Endothelial cell of umbilical vein (primary cell): ENCODE results near the gene TIMM9. TPM values are rescaled to one million over a fixed set of nuclear protein-coding genes. Genes with fewer than 3 reads are reported as not detected.

ENCODE experiments used
- BruUV-seq: library from RNA; stranded (reverse); fragments of 400-500 nt; replicated peaks from 2 replicates; lab custom pipeline; 2021; lab: Mats Ljungman, UMichigan
- CTCF ChIA-PET: fragments of 300-600, 350-600 bp; sonication (Branson Sonifier 250); formaldehyde crosslinking; loops from one replicate; lab custom pipeline; 2021; ENCODE audit warnings: antibody characterized with exemption, inconsistent platforms; lab: Charles Lee
- POLR2A ChIA-PET: fragments of 300-600, 350-600 bp; sonication (Branson Sonifier 250); formaldehyde crosslinking; loops from one replicate; lab custom pipeline; 2021; ENCODE audit warnings: antibody characterized with exemption, inconsistent platforms; lab: Charles Lee
- DNase-seq: peaks from one replicate; pipeline ENCODE4 v3.0.0-alpha.2; 2011; ENCODE audit warnings: low read depth, low spot score
- FAIRE-seq: peaks from 2 replicates; lab custom pipeline; 2011; peaks lifted over from hg19 to GRCh38; lab: Jason Lieb, UNC
- H2AFZ ChIP-seq: 2 replicates; pipeline ENCODE4 v1.6.0; 2012; ENCODE audit warnings: low read depth, low read length, control low read depth, inconsistent platforms
- H3K27ac ChIP-seq: 2 replicates; pipeline ENCODE4 v1.5.1; 2011; ENCODE audit warnings: low read depth, mild to moderate bottlenecking, control low read depth, low read length, moderate library complexity; ENCODE audit not compliant: insufficient read depth
- H3K27me3 ChIP-seq, 2 experiments: 2 replicates each; pipeline versions ENCODE4 v1.6.0 to v1.6.1; 2011; ENCODE audit warnings: low read length in 2 of 2, mixed read lengths in 1 of 2; ENCODE audit not compliant: control insufficient read depth in 2 of 2, insufficient read depth in 2 of 2
- H3K36me3 ChIP-seq, 2 experiments: 2 replicates in 1 of 2; 3 replicates in 1 of 2; pipeline ENCODE4 v1.5.1; 2011; ENCODE audit warnings: low read length in 2 of 2, mild to moderate bottlenecking in 1 of 2, moderate library complexity in 1 of 2; ENCODE audit not compliant: control insufficient read depth in 2 of 2, insufficient read depth in 2 of 2; ENCODE audit errors: extremely low read depth in 1 of 2
- H3K4me1 ChIP-seq: 3 replicates; pipeline ENCODE4 v1.5.1; 2011; ENCODE audit warnings: mild to moderate bottlenecking, low read length; ENCODE audit not compliant: control insufficient read depth, insufficient read depth; ENCODE audit errors: extremely low read depth
- H3K4me2 ChIP-seq: 2 replicates; pipeline ENCODE4 v1.6.1; 2011; ENCODE audit warnings: low read length, control low read depth, mixed read lengths; ENCODE audit not compliant: insufficient read depth
- H3K4me3 ChIP-seq, 3 experiments: fragments of 200-600 bp in 1 of 3; sonication (generic), shearing (Covaris generic) in 1 of 3; replicated peaks in 1 of 3; 2 replicates each; pipeline ENCODE4 v1.5.1; 2011 to 2016; ENCODE audit warnings: control low read depth in 3 of 3, low read length in 3 of 3, mild to moderate bottlenecking in 2 of 3, inconsistent platforms in 1 of 3, low read depth in 1 of 3, moderate library complexity in 1 of 3; ENCODE audit not compliant: insufficient read depth in 1 of 3
- H3K79me2 ChIP-seq: 2 replicates; pipeline ENCODE4 v1.6.0; 2012; ENCODE audit warnings: low read length, inconsistent platforms; ENCODE audit not compliant: control insufficient read depth, insufficient read depth
- H3K9ac ChIP-seq: replicated peaks from 2 replicates; pipeline ENCODE3; 2011; ENCODE audit warnings: low read length, control low read depth; ENCODE audit not compliant: insufficient read depth; ENCODE audit errors: extremely low read depth
- H3K9me1 ChIP-seq: replicated peaks from 3 replicates; pipeline ENCODE4 v1.6.0; 2011; ENCODE audit warnings: mild to moderate bottlenecking, low read length; ENCODE audit not compliant: control insufficient read depth, insufficient read depth; ENCODE audit errors: extremely low read depth
- H3K9me3 ChIP-seq: replicated peaks from 2 replicates; pipeline ENCODE4 v1.5.1; 2012; ENCODE audit warnings: low read length, inconsistent platforms; ENCODE audit not compliant: control insufficient read depth, insufficient read depth
- H4K20me1 ChIP-seq: replicated peaks from 2 replicates; pipeline ENCODE3; 2011; ENCODE audit warnings: mild to moderate bottlenecking, low read length; ENCODE audit not compliant: control insufficient read depth, insufficient read depth; ENCODE audit errors: extremely low read depth
- CTCF ChIP-seq, 2 donors: IDR thresholded peaks; 1 replicate in 1 of 2; 2 replicates in 1 of 2; pipeline ENCODE4 v1.5.1; 2011; ENCODE audit warnings: low read length in 2 of 2, mild to moderate bottlenecking in 2 of 2, moderate library complexity in 2 of 2, control low read depth in 1 of 2, inconsistent platforms in 1 of 2, low read depth in 1 of 2; ENCODE audit not compliant: insufficient read depth in 1 of 2; ENCODE audit errors: extremely low read depth in 1 of 2
- EZH2 ChIP-seq: IDR thresholded peaks from 2 replicates; pipeline ENCODE4 v1.6.1; 2012; ENCODE audit warnings: borderline replicate concordance, low read depth, mild to moderate bottlenecking, moderate library complexity, low read length, inconsistent platforms; ENCODE audit not compliant: severe bottlenecking
- FOS ChIP-seq: IDR thresholded peaks from 2 replicates; pipeline ENCODE4 v1.6.1; 2011; ENCODE audit warnings: mild to moderate bottlenecking, low read length, moderate library complexity, borderline replicate concordance; ENCODE audit not compliant: insufficient read depth
- GATA2 ChIP-seq: IDR thresholded peaks from 2 replicates; pipeline ENCODE4 v1.7.0; 2011; ENCODE audit warnings: low read depth, mild to moderate bottlenecking, moderate library complexity, mixed read lengths, low read length; ENCODE audit not compliant: insufficient read length, insufficient read depth
- JUN ChIP-seq: IDR thresholded peaks from 2 replicates; pipeline ENCODE4 v1.6.1; 2011; ENCODE audit warnings: borderline replicate concordance, low read depth; ENCODE audit not compliant: insufficient read length, insufficient read depth
- MAX ChIP-seq: IDR thresholded peaks from 2 replicates; pipeline ENCODE4 v1.6.1; 2011; ENCODE audit not compliant: insufficient read depth, insufficient read length
- MYC ChIP-seq: IDR thresholded peaks from one replicate; pipeline ENCODE4 v1.6.1; 2011; ENCODE audit warnings: mild to moderate bottlenecking, low read depth, low read length
- POLR2AphosphoS5 ChIP-seq: IDR thresholded peaks from 2 replicates; pipeline ENCODE4 v1.6.1; 2012; ENCODE audit warnings: low read depth, mild to moderate bottlenecking, control low read depth, low read length, moderate library complexity; ENCODE audit not compliant: insufficient read depth
- dilution Hi-C: fragments of 300-500 bp; cut with MboI; formaldehyde crosslinking; loops from one replicate; pipeline ENCODE4 v1.15.0; 2019; ENCODE audit warnings: low sequenced_read_pairs; ENCODE audit not compliant: extremely low pct_ligation_motif_present
- intact Hi-C: fragments of 100-400 bp; cut with micrococcal nuclease; formaldehyde crosslinking; loops from one replicate; pipeline ENCODE4 v1.10.0; 2022
- polyA plus RNA-seq, 4 experiments: library from polyadenylated mRNA; depleted of rRNA in 3 of 4; stranded (reverse) in 3 of 4; unstranded in 1 of 4; fragments of >200 nt; gene quantifications; 2 replicates each; pipeline versions ENCODE4 v1.2.1 to v1.2.3, GENCODE V29; 2011 to 2012; ENCODE audit warnings: missing spikeins in 1 of 4
- total RNA-seq: library from RNA; stranded (reverse); gene quantifications from 2 replicates; pipeline ENCODE4 v1.2.3, GENCODE V29; 2021

TIMM9 gene
- total and polyA plus RNA-seq, 2 donors (not counting 3 experiments of a cell fraction or from before 2014, with no cell fraction given): 20.2 to 38.0 TPM

- no TSS peak for BruUV-seq
- Histone ChIP-seq H3K9me3 (no peaks in the 10 kb centered on the region), H3K27me3 (no peaks in the 10 kb centered on the region), H3K4me3 (no peak overlapping the region), H3K27ac (peak overlapping the region; percentile 63), H2AFZ (no peak overlapping the region), H3K36me3 (peaks cover 12 to 21% of the 10 kb centered on the region in 2 experiments), H3K4me1 (peaks cover 11% of the 10 kb centered on the region), H3K9me1 (no peaks in the 10 kb centered on the region), H4K20me1 (no peaks in the 10 kb centered on the region), H3K4me2 (peak overlapping the region; percentile 36), H3K9ac (no peak overlapping the region), H3K79me2 (no peaks in the 10 kb centered on the region)
- dilution Hi-C loops (no loop called here), intact Hi-C loops (no loop called here)
- POLR2A ChIA-PET: no interaction called here
- CTCF ChIA-PET: interaction anchor here (1.0 kb wide), 1 partner anchor 27 kb away, joined by 3 read pairs; the partner anchor contains the start of gene TOMM20L
- peak; percentile 59 for DNase-seq
- no peak for FAIRE-seq
- TF ChIP-seq POLR2AphosphoS5: no peak
- no peak for TF ChIP-seq MAX
- peak; percentile 26 for TF ChIP-seq FOS
Observed at GRCh38 chr14:58368956-58369355, 58.4 kb downstream of the TIMM9 start.

GRCh38 chr14:58367296-58367695, 60.0 kb downstream of the TIMM9 start:
- dilution Hi-C loops: no loop called here
- Histone ChIP-seq H3K9me3 (no peaks in the 10 kb centered on the region), H3K27me3 (no peaks in the 10 kb centered on the region), H3K9me1 (no peaks in the 10 kb centered on the region), H3K79me2 (no peaks in the 10 kb centered on the region), H3K4me2 (no peak overlapping the region), H4K20me1 (no peaks in the 10 kb centered on the region), H3K36me3 (peaks cover 12 to 21% of the 10 kb centered on the region in 2 experiments), H3K9ac (no peak overlapping the region), H2AFZ (no peak overlapping the region), H3K4me3 (no peak overlapping the region), H3K4me1 (peaks cover 11% of the 10 kb centered on the region), H3K27ac (no peak overlapping the region)
- TF ChIP-seq EZH2 (no peak), JUN (no peak), MAX (no peak), MYC (no peak), FOS (no peak), GATA2 (no peak), CTCF (IDR thresholded peaks at IDR 0.05; ENCODE audit: extremely low read depth in 1 of 2, insufficient read depth in 1 of 2, low read depth in 1 of 2, low read length in 2 of 2) (no peak)
- DNase-seq: no peak
- no TSS peak for BruUV-seq
- intact Hi-C loops: no loop called here
- FAIRE-seq: no peak
- ChIA-PET POLR2A (no interaction called here), CTCF (interaction anchor here (1.0 kb wide), 1 partner anchor 29 kb away, joined by 6 read pairs; the partner anchor contains the start of gene TOMM20L)
